ENCODE measurements around the gene TMEM91.

DNA sequence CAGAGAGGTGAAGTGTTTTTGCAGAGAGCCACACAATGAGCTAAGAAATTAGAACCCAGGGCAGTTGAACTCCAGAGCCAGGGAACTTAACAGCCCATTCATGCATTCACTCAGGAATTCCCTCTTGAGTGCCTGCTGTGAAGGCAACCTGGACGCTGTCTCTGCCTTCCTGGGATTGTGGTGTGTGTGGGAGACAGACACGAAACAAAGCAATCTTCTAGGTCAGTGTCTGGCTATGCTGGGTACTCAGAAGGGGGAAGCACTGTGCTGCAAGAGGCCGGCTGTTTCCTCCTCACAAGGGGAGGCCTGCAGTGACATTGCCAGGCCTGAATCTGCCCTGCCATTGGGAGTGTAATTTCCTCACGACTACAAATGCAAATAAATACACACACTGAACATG, 30.9 kb downstream of the TMEM91 start:
- TF ChIP-seq, protein P1, sequence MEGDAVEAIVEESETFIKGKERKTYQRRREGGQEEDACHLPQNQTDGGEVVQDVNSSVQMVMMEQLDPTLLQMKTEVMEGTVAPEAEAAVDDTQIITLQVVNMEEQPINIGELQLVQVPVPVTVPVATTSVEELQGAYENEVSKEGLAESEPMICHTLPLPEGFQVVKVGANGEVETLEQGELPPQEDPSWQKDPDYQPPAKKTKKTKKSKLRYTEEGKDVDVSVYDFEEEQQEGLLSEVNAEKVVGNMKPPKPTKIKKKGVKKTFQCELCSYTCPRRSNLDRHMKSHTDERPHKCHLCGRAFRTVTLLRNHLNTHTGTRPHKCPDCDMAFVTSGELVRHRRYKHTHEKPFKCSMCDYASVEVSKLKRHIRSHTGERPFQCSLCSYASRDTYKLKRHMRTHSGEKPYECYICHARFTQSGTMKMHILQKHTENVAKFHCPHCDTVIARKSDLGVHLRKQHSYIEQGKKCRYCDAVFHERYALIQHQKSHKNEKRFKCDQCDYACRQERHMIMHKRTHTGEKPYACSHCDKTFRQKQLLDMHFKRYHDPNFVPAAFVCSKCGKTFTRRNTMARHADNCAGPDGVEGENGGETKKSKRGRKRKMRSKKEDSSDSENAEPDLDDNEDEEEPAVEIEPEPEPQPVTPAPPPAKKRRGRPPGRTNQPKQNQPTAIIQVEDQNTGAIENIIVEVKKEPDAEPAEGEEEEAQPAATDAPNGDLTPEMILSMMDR (conservative IDR thresholded peaks at IDR 0.05) = no peak
- TF ChIP-seq ZFX (IDR thresholded peaks at IDR 0.05) = no peak
